Stimulated activated naive CD4-positive, alpha-beta T cell (primary cell): ENCODE measurements around the gene LRRC8D.
A peak's percentile ranks its signal among the peaks of the same experiment; 100 is the strongest.

Experiments used
- DNase-seq, 6 experiments: peaks; one replicate each; lab custom pipeline; 2025; lab: John Stamatoyannopoulos, UW

LRRC8D gene

DNA sequence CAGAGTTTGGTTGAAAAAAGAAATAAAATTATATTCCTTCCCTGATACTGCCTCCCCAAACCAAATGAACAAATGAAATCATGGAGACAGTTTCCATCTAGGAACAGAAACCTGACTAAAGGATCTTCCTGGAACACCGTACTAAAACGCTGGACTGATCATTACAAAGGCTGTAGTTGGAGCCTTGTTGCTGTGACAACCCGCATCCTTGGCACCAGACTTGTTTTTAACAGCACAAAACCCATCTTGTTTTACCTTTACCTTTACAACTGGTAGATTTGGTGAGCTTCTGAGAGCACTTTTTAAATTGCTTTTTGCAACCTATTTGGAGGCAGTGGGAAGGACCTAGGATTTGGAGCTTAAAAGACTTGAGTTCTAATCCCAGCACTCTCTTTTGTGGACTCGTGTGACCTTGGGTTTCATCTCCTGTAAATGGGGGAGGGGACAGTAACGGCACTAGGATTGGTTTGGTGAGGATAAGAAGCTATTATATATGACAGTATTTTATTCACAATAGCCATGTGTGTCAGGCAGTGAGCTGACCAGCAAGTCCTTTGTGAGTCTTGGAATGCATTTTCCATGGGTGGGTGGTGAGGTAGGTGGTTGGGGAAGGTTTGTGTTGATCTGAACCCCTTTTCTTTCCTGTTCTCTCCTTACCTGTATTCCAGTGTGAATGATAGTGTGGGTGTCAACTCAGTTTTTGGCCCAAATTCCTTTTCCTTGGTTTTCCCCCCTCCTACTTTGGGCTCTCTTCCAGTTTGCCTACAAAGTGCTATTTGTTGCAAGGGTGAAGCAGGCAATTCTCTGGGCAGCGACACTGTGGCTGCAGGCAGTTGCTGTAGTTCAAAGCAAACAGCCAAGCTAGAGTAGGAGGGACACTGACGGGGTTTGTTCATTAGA, 12.6 kb downstream of the LRRC8D start:
- no peak for DNase-seq

DNA sequence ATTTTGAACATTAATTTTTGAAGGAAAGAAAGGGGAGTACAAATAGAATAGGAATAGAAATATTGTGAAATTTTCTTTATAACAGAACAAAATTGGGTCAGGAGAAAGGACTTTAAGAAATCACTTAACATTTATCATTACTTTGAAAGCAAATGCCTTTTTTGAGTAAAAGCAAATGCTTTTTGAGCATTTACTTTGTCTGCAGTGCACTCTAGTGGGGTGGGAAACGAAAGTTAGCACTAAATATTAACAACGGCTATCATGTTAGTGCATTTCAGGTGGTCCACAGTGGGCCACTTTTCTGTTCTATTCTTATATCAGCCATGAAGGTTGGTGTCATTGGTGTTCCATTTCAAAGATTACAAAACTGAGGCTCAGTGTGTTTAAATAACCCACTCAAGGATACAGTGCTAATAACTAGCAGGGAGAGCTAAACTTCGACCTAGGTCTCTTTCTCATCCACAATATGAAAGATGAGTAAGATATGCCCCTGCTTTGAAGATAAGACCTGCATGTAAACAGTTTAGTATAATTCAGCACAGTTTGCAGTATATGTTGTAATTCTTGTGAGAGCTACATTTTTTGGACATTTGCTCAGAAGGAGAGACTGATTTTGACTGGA, 13.4 kb downstream of the LRRC8D start:
- no peak for DNase-seq

DNA sequence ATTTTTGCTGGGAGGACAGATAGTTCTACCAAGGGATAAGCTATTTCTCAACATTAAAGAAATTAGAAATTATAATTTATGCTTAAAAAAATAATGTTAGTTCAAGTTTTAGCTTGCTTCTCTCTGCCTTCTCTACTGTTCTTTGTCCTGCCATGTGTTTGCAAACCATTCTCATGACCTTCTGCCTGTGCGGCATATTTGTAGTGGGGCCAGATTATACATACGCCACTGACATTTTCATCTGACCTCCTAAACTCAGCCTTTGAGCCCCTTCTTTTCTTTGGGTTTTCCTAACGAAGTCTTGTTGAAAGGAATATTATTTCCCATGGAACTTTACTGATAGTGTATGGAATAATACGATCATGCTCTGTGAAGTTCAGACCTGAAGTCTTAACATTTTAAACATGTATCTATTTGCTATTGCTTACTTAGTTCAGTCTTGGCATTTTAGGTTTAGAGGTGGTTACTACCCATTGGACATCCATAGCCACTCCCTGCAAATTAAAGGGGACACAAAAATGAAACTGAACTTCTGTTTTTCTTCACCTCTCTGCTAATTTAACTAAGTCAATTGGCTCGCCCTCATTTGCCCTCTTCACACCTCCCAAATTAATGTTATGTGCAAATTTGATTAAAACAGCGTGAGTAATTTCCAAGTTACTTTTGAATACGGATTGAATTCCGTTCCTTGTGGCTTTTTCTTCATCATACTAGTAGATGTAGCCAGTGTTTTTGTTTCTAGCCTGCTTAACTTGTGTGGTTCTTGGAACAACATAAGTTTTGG, 15.6 kb downstream of the LRRC8D start:
- no peak for DNase-seq

DNA sequence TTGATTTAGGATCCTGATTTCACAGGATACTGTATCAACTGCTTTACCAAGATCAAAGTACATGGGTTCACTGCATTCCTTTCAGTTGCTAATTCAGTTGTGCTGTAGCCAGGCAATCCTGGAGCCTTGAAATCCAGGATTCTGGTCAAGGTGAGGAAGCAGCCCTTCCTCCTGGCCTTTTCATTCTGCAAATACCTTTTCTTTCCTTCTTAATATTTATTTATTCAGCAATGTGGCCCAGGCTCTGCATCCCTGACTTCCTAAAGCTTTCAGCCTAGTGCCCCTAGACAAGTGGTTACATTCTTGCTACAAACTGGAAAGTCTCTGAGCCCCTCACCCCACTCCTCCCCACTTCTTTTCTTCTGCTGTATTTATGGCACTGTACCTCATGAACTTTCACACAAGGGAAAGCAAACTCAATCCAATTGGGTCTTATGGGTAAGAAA, 16.2 kb downstream of the LRRC8D start:
- DNase-seq = no peak

DNA sequence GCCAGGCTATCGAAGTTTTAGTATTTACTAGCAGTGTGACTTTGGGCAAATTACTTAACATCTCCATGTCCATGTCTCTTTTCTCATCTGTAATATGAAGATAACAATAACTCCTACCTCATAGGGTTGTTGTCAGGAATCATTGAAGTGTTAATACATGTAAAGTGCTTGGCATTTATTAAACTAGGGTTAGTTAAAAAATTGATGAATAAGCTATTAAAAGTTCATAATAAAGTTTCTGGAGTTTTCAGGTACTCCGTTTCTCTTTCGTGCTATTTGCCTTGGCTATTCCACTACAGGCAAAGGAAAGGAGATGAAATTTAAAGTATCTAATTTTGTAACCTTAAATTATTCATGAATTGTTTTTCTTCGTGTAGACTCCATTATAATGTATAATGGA, 16.7 kb downstream of the LRRC8D start:
- no peak for DNase-seq

DNA sequence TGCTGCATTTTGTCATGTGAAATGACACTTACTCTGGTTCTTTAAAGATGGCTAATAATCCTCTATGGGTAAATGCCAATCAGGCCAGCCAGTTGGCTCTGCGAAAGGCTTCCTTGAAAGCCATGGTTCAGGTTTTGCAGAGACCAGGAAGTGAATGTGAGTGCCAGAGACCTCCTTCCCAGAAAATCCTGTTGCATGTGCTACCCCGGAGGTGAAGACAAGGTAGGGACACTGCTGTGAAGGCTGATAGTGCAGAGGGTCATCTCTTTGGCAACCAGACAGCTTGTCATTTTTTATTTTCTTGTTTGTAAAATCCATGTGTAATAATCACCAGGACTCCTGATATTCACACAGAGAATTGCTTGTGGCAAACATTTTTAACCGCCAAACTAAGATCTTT, 18.7 kb downstream of the LRRC8D start:
- DNase-seq = no peak

DNA sequence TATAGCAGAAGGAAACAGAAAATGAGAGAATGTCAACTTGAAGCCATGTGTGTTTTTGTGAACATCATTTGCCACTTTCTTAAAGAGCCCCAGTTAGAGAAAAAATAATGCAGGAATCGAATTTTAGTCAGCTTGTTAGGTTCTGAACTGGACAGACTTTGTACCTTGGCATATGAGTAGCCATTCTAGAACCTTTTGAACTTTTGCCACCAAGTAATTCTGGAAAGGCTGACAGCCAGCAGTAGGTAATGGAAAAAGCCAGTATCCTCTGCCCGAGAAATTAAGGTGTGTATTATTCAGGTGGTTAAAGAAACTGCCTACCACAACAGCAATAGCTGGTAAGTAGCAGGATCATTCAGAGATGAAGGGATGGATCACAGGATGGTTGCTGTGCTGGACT, 20.7 kb downstream of the LRRC8D start:
- DNase-seq = no peak

DNA sequence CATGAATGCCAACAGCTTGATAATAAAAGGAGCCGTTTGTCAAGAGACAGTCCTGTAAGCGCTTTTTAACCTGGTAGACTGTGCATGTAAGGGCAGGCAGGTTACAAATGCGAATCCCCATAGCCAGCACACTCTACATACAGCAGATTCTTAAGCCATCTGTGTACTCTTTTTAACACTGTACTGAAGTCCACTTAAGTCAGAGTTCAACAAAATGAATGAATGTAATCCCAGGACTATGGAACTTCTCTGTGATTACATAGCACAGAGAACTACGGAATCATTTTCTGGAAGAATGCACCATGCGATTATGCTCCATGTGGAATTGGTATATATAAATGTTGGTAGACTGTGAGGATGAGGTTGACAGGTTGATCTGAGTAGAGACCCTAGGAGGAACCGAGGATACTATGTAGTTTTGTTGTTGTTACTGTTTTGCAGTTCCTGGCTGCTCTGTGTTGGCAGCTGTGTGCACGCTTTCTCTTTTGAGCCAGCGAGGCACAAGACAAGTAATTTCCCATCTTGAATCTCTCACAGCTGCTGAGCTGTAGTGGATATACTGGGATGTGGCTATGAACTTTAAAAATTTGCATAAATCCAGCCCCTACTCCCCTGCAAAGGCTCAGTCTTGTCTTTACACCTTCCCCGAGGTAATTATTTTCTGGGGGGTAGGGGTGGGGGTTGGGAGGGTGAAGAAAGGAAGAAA, 21.9 kb downstream of the LRRC8D start:
- no peak for DNase-seq

DNA sequence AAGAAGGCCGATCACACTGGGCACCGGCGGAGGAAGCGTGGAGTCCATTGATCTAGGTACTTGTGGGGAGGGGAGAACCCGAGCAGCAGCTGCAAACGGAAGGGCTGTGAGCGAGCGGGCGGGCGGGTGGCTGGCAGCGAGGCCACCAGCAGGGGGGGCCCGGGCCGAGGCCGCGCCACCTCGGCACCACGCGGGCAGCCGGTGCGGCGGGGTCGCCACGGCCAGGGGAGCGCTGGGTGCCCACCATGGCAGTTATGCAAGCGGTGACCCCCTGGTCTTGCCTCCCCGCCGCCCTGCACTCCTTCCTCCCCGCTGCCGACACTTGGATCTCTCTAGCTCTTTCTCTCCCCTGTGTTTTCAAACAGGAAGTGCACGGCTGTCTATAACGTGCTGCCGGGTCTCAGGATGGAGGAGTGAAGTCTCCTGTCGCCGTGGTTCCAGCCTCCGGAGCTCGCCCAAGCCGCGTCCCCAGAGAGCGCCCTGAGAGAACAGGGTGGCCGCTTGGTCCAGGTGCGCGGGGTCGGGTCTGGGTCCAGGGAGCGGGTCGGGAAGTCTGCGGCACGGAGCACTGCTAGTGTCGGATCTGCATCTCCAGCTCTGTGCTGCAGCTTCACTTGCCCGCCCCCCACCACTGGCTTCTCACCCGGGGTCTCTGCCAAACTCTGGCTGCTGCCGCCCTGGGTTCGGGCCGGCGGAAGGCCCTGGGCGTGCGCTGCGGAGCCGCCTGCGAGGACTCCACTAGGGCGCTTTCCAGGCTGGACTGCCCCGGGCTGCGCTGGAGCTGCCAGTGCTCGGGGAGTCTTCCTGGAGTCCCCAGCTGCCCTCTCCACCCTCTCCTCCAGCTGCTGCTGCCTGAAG, 22.7 kb downstream of the LRRC8D start:
- DNase-seq = peak; percentile 68 to 89 (median 72)

DNA sequence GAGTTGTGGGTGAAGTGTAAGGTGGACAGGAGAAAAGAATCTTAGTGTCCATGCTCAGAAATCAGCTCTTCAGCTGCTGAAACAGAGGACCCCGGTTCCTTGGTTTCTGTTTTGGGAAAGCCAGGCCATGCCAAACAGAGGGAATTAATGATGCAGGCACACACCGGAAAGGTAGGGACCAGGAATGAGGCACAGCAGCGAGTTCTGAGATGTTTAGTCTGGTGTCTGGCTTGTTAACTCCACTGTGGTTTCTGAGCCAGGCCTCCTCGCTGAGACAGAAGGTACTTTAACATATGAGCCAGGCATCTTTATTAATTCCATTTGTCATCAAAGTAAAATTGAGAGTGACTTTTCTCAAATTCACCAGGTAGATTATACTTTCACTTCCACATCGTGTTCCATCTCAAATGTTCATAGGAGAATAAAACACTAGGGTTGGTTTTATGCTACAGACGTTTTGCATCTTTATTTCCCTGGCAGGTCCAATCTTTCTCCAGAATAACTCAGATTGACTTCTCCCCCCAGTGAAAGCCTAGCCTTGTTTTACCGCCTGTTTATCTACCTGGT, 23.5 kb downstream of the LRRC8D start:
- peak; percentile 4 to 34 (median 23) for DNase-seq

DNA sequence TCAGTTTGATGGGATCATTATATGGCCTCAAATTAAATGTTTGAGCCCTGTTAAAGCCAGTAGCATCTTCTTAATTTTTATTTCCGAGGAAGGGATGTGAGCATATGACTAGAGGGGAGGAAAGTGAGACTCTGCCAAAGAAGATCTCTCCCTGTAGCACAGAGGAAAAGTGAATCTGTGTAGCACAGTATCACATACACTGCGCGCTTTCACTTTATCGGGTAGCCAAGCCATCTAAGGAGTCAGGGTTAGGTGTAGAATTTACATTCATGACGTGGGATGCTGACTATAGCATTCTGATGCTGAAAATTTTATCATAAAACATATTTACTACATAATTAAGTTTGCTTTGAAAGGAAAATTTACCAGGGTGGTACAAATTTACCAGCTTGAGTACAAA, 24.0 kb downstream of the LRRC8D start:
- peak in 3 of 6 experiments; percentile 23 to 31 (median 24) for DNase-seq

DNA sequence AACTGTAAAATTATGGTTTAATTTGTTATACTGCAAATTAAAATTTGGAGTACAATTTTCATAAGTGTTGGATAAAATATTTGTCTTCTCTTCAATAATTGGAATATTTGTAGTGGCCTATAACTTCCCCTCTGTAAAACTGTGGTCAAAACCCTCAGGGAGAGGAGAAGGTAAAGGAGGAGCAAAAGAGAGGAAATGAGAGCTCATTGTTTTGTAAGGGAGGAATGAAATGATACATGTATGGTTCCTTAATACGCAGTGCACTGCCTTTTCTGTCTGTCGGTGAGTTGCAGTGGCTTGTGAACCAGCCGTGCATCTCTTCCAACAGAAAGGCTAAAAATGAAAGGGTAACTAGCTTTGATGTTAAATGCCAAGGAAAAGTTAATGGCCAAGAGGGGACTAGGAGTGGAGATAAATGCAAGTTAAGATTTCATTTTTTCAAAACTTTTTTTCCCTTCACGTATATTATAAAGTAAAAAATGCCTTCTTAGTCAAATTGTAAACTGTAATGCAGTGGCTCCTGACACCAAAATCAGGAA, 26.4 kb downstream of the LRRC8D start:
- DNase-seq = peak in 1 of 6 experiments; percentile 10

DNA sequence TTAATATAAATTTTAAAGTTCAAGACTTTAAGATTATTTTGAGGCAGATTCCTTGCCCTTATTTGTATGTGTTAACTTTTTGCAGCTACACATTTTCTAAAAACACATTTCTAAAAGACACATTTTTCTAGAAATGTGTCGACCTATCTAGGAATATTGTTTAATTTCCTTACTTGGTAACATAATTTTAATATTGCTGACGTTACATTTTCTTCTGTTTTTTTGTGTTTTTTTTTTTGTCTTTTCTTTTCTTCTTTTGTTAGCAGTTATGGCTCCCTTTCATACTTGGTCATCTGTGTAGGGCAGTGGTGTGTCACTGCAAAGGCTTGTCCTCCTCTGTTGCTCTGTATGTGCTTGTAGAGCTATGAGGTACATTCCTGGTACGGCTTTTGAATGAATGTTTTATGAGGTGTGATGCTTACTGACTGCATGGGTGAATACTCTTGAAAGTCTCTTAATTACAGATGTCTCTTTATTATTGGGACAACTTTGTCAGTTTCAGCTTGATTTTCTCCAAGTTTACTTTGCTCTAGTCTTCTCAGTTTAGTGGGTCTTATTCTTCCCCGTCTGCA, 30.1 kb downstream of the LRRC8D start:
- DNase-seq = no peak

DNA sequence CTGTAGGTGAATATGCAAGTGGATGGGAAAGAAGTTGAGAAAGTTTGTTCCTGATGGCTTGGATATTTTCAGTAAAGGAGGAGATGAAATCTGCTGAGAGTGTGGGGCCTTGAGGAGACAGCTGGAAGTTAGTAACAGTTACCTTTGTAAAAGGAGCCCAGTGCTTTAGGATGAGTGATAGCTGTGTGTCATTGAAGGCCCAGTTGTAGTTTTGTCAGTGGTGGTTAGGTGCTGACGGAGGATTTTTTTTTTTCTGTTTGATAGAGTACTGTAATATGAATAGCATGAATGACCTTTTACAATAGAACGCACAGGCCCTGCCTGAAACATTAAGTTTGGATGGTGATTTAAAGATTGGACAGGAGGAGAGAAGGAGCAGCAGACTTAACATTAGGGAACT, 33.3 kb downstream of the LRRC8D start:
- no peak for DNase-seq

DNA sequence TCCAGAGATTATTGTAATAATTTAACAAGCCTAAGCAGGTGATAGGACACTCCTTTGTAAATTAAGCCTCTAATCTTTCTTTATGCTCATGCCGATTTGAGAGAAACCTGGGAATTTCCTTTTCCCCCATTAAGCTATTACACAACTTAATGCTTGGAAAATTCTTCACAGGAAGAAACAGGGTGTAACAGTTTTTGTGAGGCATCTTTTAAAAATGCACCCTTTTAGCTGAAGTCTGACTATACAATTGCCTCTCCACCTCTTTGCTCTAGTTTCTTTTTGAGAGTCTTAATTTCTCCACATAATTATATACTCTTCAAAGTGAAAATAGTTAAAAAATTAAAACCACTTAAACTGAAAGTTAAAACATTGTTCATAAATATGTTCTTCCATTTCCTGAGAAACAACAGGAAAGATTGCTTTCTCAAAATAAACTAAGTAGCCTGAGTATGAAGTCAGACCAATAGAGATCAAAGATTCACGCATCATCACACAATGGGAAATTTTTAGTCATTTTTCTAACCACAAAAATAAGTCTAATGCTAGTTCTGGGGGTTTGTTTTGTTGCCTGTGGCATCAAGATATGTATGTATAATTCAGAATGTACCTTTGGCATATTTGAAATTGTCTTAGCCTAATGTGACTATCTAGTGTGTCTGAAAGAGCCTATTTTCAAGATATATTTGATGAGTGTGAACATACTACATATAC, 34.7 kb downstream of the LRRC8D start:
- DNase-seq = peak in 3 of 6 experiments; percentile 53 to 69 (median 68)

DNA sequence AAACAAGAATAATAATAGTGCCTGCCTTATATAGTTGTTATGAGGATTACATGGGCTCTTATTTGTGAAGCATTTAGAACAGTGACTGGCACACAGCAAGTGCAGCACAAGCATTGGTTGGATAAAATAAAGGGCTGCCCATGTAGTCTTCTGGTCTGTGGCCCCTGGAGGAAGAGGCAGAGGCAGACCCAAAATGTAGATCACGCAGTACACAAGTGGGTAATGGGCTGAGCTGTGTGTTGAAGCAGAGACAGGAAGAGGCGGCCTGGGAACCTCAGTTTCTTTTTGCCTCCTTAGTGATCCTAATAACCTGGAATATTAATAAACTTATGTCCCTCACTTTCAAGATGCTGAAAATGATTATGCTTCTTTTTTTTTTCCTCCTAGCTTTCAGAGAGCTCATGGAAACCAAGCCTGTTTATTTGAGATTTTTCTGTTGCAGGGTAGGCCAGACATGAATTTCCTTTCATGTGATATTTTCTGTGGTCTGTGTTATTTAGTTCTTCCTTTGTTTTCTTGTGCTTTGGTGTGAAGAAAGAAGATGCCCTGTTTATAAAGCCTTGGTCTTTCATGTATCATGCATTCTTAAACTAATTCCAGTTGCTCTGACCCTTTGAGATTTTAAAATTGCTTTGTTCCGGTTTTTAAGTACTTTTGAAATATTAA, 42.5 kb downstream of the LRRC8D start:
- peak in 1 of 6 experiments; percentile 10 for DNase-seq

DNA sequence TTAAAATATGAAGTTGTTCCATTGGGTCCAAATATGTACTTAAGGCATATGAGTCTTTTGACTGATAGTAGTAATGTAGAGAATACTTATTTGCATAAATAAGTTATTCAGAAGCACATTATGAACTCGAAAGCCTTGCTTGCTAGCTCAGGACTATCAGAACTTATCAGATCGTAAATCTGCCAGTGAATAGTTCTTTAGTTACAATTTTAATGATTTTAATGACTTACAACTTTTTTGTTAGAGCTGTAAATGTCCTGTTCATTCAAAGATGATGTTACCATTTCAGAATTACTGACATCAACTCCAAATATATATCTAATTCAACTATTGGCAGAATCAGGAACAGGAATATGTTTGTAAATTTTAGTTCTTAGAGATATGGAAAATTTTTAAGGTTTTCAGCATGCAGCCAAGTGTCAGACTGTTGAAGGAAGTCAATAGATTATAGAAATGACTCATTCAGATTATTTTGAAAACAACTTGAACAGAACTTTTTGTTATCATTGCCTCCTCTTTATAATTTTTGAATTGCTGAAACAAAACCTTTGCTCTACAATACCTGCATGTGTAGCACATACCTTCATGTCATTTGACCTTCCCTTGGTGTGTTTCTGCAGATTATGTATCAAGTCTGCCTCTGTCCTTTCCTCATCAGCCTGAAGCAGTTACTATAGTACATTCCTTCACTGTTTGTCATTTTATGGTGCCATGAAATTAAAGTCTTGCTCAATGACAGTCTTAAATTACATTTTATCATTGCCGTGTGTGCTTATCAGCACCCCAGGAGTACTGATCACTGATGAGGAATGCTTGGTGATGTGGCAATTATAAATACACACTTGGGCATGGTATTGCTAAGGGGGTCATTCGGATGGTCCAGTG, 44.9 kb downstream of the LRRC8D start:
- no peak for DNase-seq

DNA sequence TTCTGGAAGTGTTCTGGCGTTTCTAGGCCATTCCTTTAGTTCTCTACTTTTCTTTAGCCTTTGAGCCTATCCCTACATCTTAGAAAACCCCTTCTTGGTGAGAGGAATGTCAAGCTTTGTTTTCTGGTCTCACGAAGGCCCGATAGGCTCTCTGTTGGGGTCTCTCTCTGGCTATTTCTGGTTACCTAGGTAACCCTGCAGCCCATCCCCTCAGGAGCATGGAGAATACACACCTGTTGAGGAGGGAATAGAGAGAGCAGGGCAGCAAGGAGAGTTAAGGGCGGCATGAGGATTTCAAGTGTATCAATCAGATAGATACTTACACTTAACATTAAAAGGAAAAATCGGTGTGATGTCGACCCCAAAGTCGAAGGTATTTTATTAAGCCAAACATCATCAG, 45.7 kb downstream of the LRRC8D start:
- DNase-seq = no peak
